Smooth muscle cell of the brain vasculature (primary cell): ENCODE results near the gene PLCG1.
A peak's percentile ranks its signal among the peaks of the same experiment; 100 is the strongest.

ENCODE experiments used
- DNase-seq: peaks from one replicate; pipeline ENCODE4 v3.0.0-alpha.2; 2012; ENCODE audit warnings: low read depth, low spot score

The PLCG1 gene

GRCh38 chr20:41166201-41167117, 29.1 kb downstream of the PLCG1 start:
- no peak for DNase-seq

GRCh38 chr20:41167118-41167470, 29.8 kb downstream of the PLCG1 start:
- DNase-seq = no peak

- no peak for DNase-seq
Measured at GRCh38 chr20:41167481-41168253, 30.3 kb downstream of the PLCG1 start.

- DNase-seq = no peak
Measured at GRCh38 chr20:41168281-41169161, 31.2 kb downstream of the PLCG1 start.

- no peak for DNase-seq
Measured at GRCh38 chr20:41169162-41169690, 31.9 kb downstream of the PLCG1 start.

- no peak for DNase-seq
Measured at GRCh38 chr20:41169791-41170351, 32.5 kb downstream of the PLCG1 start.

- no peak for DNase-seq
Measured at GRCh38 chr20:41170386-41171105, 33.2 kb downstream of the PLCG1 start.

GRCh38 chr20:41171736-41172295, 34.5 kb downstream of the PLCG1 start:
- DNase-seq = no peak

GRCh38 chr20:41172296-41173140, 35.2 kb downstream of the PLCG1 start:
- no peak for DNase-seq

- peak; percentile 33 for DNase-seq
Measured at GRCh38 chr20:41173161-41173721, 35.9 kb downstream of the PLCG1 start.

GRCh38 chr20:41173791-41174341, 36.5 kb downstream of the PLCG1 start:
- no peak for DNase-seq

- DNase-seq = no peak
Measured at GRCh38 chr20:41174373-41174772, 37.0 kb downstream of the PLCG1 start.

GRCh38 chr20:41174782-41175181, 37.4 kb downstream of the PLCG1 start:
- DNase-seq = peak; percentile 29

GRCh38 chr20:41175201-41175651, 37.9 kb downstream of the PLCG1 start:
- DNase-seq = peak; percentile 13

- DNase-seq = no peak
Measured at GRCh38 chr20:41175727-41176330, 38.5 kb downstream of the PLCG1 start.

- DNase-seq = no peak
Measured at GRCh38 chr20:41176711-41177552, 39.6 kb downstream of the PLCG1 start.

- DNase-seq = peak; percentile 9
Measured at GRCh38 chr20:41177636-41178035, 40.3 kb downstream of the PLCG1 start.
